Spinal cord (tissue), 10 donors: Measurements from ENCODE around the gene AEBP2. TPM values are rescaled to one million over a fixed set of nuclear protein-coding genes. Genes with fewer than 3 reads are reported as not detected.

Source experiments
- DNase-seq, 6 donors: peaks; one replicate each; pipeline versions ENCODE4 v3.0.0 to v3.0.0-alpha.2; 2013 to 2015; ENCODE audit warnings: low spot score in 6 of 6, low read depth in 4 of 6
- H3K27ac ChIP-seq: one replicate; pipeline ENCODE4 v1.5.1; 2013; ENCODE audit warnings: low read depth, low read length, control low read depth
- H3K27me3 ChIP-seq: one replicate; pipeline ENCODE4 v1.6.1; 2013; ENCODE audit warnings: low read length; ENCODE audit not compliant: control insufficient read depth, insufficient read depth
- H3K36me3 ChIP-seq: one replicate; pipeline ENCODE4 v1.6.1; 2013; ENCODE audit warnings: low read length; ENCODE audit not compliant: control insufficient read depth, insufficient read depth
- H3K4me1 ChIP-seq: one replicate; pipeline ENCODE4 v1.6.1; 2013; ENCODE audit warnings: low read length; ENCODE audit not compliant: control insufficient read depth, insufficient read depth
- H3K4me3 ChIP-seq: one replicate; pipeline ENCODE4 v1.5.1; 2013; ENCODE audit warnings: low read depth, low read length, control low read depth
- H3K9me3 ChIP-seq: one replicate; pipeline ENCODE4 v1.6.1; 2013; ENCODE audit warnings: low read length; ENCODE audit not compliant: control insufficient read depth, insufficient read depth
- WGBS: methylation state at CpG from one replicate; pipeline ENCODE4 v1.1.5; 2013; ENCODE audit warnings: missing lambda C conversion rate; ENCODE audit not compliant: insufficient coverage; 5-methylcytosine and 5-hydroxymethylcytosine counted together
- polyA plus RNA-seq, 2 donors: library from polyadenylated mRNA; unstranded; fragments of 120-200 nt; gene quantifications; one replicate each; pipeline ENCODE4 v1.2.1, GENCODE V29; 2013; ENCODE audit not compliant: insufficient read length in 2 of 2
- total RNA-seq, 2 donors: library from RNA; depleted of rRNA in 1 of 2; stranded (reverse); fragments of 120-200 nt in 1 of 2; fragments of >200 nt in 1 of 2; gene quantifications; one replicate each; pipeline versions ENCODE4 v1.2.3 to v1.2.4, GENCODE V29; 2013 to 2014
- donor health status: healthy.

Gene AEBP2
- total and polyA plus RNA-seq, 4 donors = 21.9 to 54.5 (median 30.5) TPM

GRCh38 chr12:19490908-19491307, 51.6 kb downstream of the AEBP2 start:
- no CpG with 5 or more reads among the region's 3 CpGs for WGBS

GRCh38 chr12:19491863-19492262, 52.6 kb downstream of the AEBP2 start:
- Histone ChIP-seq H3K9me3 (no peaks in the 10 kb centered on the region), H3K27me3 (no peaks in the 10 kb centered on the region), H3K4me3 (no peak overlapping the region), H3K36me3 (peaks cover 4% of the 10 kb centered on the region), H3K4me1 (peaks cover 4% of the 10 kb centered on the region), H3K27ac (no peak overlapping the region)
- no peak for DNase-seq
- no CpG with 5 or more reads among the region's 3 CpGs for WGBS

More at GRCh38 chr12:19490908-19491307, 51.6 kb downstream of the AEBP2 start:
- no peak overlapping the region for H3K4me3 ChIP-seq
- DNase-seq = peak in 1 of 6 donors; percentile 51
- H3K27me3 ChIP-seq = no peaks in the 10 kb centered on the region
- peaks cover 4% of the 10 kb centered on the region for H3K36me3 ChIP-seq
- no peaks in the 10 kb centered on the region for H3K9me3 ChIP-seq
- no peaks in the 10 kb centered on the region for H3K4me1 ChIP-seq
- no peak overlapping the region for H3K27ac ChIP-seq

- peaks cover 4% of the 10 kb centered on the region for H3K4me1 ChIP-seq
- no peak overlapping the region for H3K4me3 ChIP-seq
- no peaks in the 10 kb centered on the region for H3K27me3 ChIP-seq
- H3K36me3 ChIP-seq = peaks cover 10% of the 10 kb centered on the region
- no peak overlapping the region for H3K27ac ChIP-seq
- DNase-seq = peak in 1 of 6 donors; percentile 19
- WGBS = no CpG with 5 or more reads among the region's 5 CpGs
- no peaks in the 10 kb centered on the region for H3K9me3 ChIP-seq
Observed at GRCh38 chr12:19496219-19496878, 57.1 kb downstream of the AEBP2 start.

- DNase-seq = no peak
- WGBS = no CpG with 5 or more reads among the region's 2 CpGs
- Histone ChIP-seq H3K4me3 (no peak overlapping the region), H3K27ac (no peak overlapping the region), H3K36me3 (peaks cover 13% of the 10 kb centered on the region), H3K9me3 (no peaks in the 10 kb centered on the region), H3K27me3 (no peaks in the 10 kb centered on the region), H3K4me1 (peaks cover 4% of the 10 kb centered on the region)
Observed at GRCh38 chr12:19498099-19498498, 58.8 kb downstream of the AEBP2 start.

- Histone ChIP-seq H3K36me3 (peaks cover 13% of the 10 kb centered on the region), H3K4me3 (no peak overlapping the region), H3K27ac (no peak overlapping the region), H3K9me3 (no peaks in the 10 kb centered on the region), H3K4me1 (peaks cover 4% of the 10 kb centered on the region), H3K27me3 (no peaks in the 10 kb centered on the region)
- 100% methylated on average over 1 of the region's 4 CpGs for WGBS
- DNase-seq = no peak
Observed at GRCh38 chr12:19499030-19499429, 59.7 kb downstream of the AEBP2 start.

GRCh38 chr12:19506497-19506896, 67.2 kb downstream of the AEBP2 start:
- peaks cover 3% of the 10 kb centered on the region for H3K36me3 ChIP-seq
- H3K4me1 ChIP-seq = no peaks in the 10 kb centered on the region
- no peak for DNase-seq
- H3K27ac ChIP-seq = no peak overlapping the region
- H3K4me3 ChIP-seq = no peak overlapping the region
- no peaks in the 10 kb centered on the region for H3K27me3 ChIP-seq
- no peaks in the 10 kb centered on the region for H3K9me3 ChIP-seq

GRCh38 chr12:19507823-19508222, 68.5 kb downstream of the AEBP2 start:
- no peaks in the 10 kb centered on the region for H3K27me3 ChIP-seq
- H3K4me1 ChIP-seq = no peaks in the 10 kb centered on the region
- H3K9me3 ChIP-seq = no peaks in the 10 kb centered on the region
- peaks cover 4% of the 10 kb centered on the region for H3K36me3 ChIP-seq
- H3K4me3 ChIP-seq = no peak overlapping the region
- DNase-seq = peak in 1 of 6 donors; percentile 40
- no peak overlapping the region for H3K27ac ChIP-seq
- 80% methylated on average over 1 of the region's 1 CpG for WGBS

- peaks cover 4% of the 10 kb centered on the region for H3K36me3 ChIP-seq
- H3K4me1 ChIP-seq = no peaks in the 10 kb centered on the region
- H3K9me3 ChIP-seq = no peaks in the 10 kb centered on the region
- no peak for DNase-seq
- H3K27ac ChIP-seq = no peak overlapping the region
- no peaks in the 10 kb centered on the region for H3K27me3 ChIP-seq
- WGBS = 86% methylated on average over 1 of the region's 4 CpGs
- H3K4me3 ChIP-seq = no peak overlapping the region
Observed at GRCh38 chr12:19510461-19510860, 71.2 kb downstream of the AEBP2 start.

GRCh38 chr12:19515179-19515578, 75.9 kb downstream of the AEBP2 start:
- DNase-seq = no peak
- no peak overlapping the region for H3K4me3 ChIP-seq
- no peaks in the 10 kb centered on the region for H3K4me1 ChIP-seq
- H3K27ac ChIP-seq = no peak overlapping the region
- no CpG with 5 or more reads among the region's 5 CpGs for WGBS
- no peaks in the 10 kb centered on the region for H3K27me3 ChIP-seq
- peaks cover 4% of the 10 kb centered on the region for H3K36me3 ChIP-seq
- no peaks in the 10 kb centered on the region for H3K9me3 ChIP-seq

- Histone ChIP-seq H3K4me3 (no peak overlapping the region), H3K36me3 (peaks cover 2% of the 10 kb centered on the region), H3K27ac (no peak overlapping the region), H3K9me3 (no peaks in the 10 kb centered on the region), H3K27me3 (no peaks in the 10 kb centered on the region), H3K4me1 (no peaks in the 10 kb centered on the region)
- no CpG with 5 or more reads among the region's 1 CpG for WGBS
- peak in 1 of 6 donors; percentile 43 for DNase-seq
Observed at GRCh38 chr12:19517583-19517982, 78.3 kb downstream of the AEBP2 start.
